HepG2 (cell line): ENCODE data around the gene ADCY9. TPM values are rescaled to one million over a fixed set of nuclear protein-coding genes. Genes with fewer than 3 reads are reported as not detected.
A peak's percentile ranks its signal among the peaks of the same experiment; 100 is the strongest.

Source experiments
- AHDC1 ChIP-seq: sonication (generic); formaldehyde crosslinking; IDR thresholded peaks from 2 replicates; pipeline ENCODE4 v1.5.1; 2020; ENCODE audit warnings: mild to moderate bottlenecking, missing genetic modification reagents, borderline replicate concordance
- HNF4A ChIP-seq: sonication (generic); formaldehyde crosslinking; IDR thresholded peaks from 2 replicates; pipeline ENCODE4 v1.4.0; 2020; ENCODE audit warnings: missing genetic modification reagents
- NCOA2 ChIP-seq: sonication (generic); formaldehyde crosslinking; IDR thresholded peaks from 2 replicates; pipeline ENCODE4 v1.8.0; 2022; ENCODE audit warnings: inconsistent platforms
- NONO ChIP-seq, 2 experiments: fragments of 450-650 bp in 1 of 2; sonication (generic) in 1 of 2; formaldehyde crosslinking in 1 of 2; IDR thresholded peaks in 1 of 2; conservative IDR thresholded peaks in 1 of 2; 2 replicates each; pipeline versions ENCODE4 v1.6.1 to v1.8.0; 2017 to 2022; ENCODE audit warnings: mild to moderate bottlenecking in 1 of 2, missing genetic modification reagents in 1 of 2, moderate library complexity in 1 of 2
- NR2F6 ChIP-seq, 2 experiments: IDR thresholded peaks; 2 replicates each; pipeline ENCODE4 v1.6.1; 2016; ENCODE audit warnings: antibody characterized with exemption in 1 of 2, mild to moderate bottlenecking in 1 of 2
- SALL2 ChIP-seq: sonication (generic); formaldehyde crosslinking; IDR thresholded peaks from 2 replicates; pipeline ENCODE4 v1.8.1; 2023; ENCODE audit warnings: mild to moderate bottlenecking, missing genetic modification reagents, inconsistent platforms
- SAP130 ChIP-seq: IDR thresholded peaks from 2 replicates; pipeline ENCODE4 v1.6.1; 2016; ENCODE audit warnings: low read depth
- THRA ChIP-seq: sonication (generic); formaldehyde crosslinking; IDR thresholded peaks from 2 replicates; pipeline ENCODE4 v1.4.0; 2020; ENCODE audit warnings: missing genetic modification reagents, borderline replicate concordance
- ZNF296 ChIP-seq: sonication (generic); formaldehyde crosslinking; conservative IDR thresholded peaks from 2 replicates; pipeline ENCODE4 v1.5.0; 2020; ENCODE audit warnings: mild to moderate bottlenecking, missing genetic modification reagents
- ZNF33A ChIP-seq: sonication (generic); formaldehyde crosslinking; IDR thresholded peaks from 2 replicates; pipeline ENCODE4 v1.5.1; 2020; ENCODE audit warnings: missing genetic modification reagents, mild to moderate bottlenecking, moderate library complexity, borderline replicate concordance
- ZNF652 ChIP-seq: IDR thresholded peaks from 2 replicates; pipeline ENCODE4 v1.6.1; 2016; ENCODE audit warnings: low read depth, borderline replicate concordance
- polyA plus RNA-seq, 8 experiments: library from polyadenylated mRNA; depleted of rRNA in 3 of 8; stranded (reverse) in 7 of 8; unstranded in 1 of 8; fragments of >200 nt; fragmentation: Illumina TruSeq in 4 of 8; extraction: Trizol in 4 of 8; gene quantifications; 2 replicates each; pipeline versions ENCODE4 v1.2.1 to v1.2.3, GENCODE V29; 2011 to 2016; ENCODE audit warnings: low read depth in 4 of 8, missing spikeins in 1 of 8, mixed read lengths in 1 of 8; ENCODE audit not compliant: insufficient read depth in 1 of 8
- total RNA-seq, 5 experiments: library from RNA; depleted of rRNA; stranded (reverse); fragments of >200 nt; fragmentation: Illumina TruSeq; extraction: Trizol; gene quantifications; 2 replicates each; pipeline ENCODE4 v1.2.3, GENCODE V29; 2016; ENCODE audit warnings: low read depth in 1 of 5

The ADCY9 gene
- total and polyA plus RNA-seq, 2 of the 13 experiments (the other 11 are each of a cell fraction or from before 2014, with no cell fraction given) = 11.2 to 13.9 TPM

- TF ChIP-seq NCOA2 (no peak), NR2F6 (IDR thresholded peaks at IDR 0.05) (no peak), NR2F6 (CRISPR knock-in tag; IDR thresholded peaks at IDR 0.05) (no peak), ZNF33A (no peak), ZNF652 (CRISPR knock-in tag) (no peak), AHDC1 (no peak), NONO (IDR thresholded peaks at IDR 0.05) (no peak), NONO (CRISPR knock-in tag; conservative IDR thresholded peaks at IDR 0.05) (no peak), HNF4A (CRISPR knock-in tag) (peak; percentile 27; the same call in 1 of the 2 replicates), SAP130 (CRISPR knock-in tag) (0 out of 2 replicates have a peak, but pooled peaks have one; percentile 24), THRA (CRISPR knock-in tag) (peak; percentile 89), ZNF296 (no peak), SALL2 (CRISPR knock-in tag) (no peak)
Measured at GRCh38 chr16:4067262-4068001, 48.8 kb downstream of the ADCY9 start (continued).
